Lung (tissue), 12 donors: ENCODE results near the gene DCDC2. TPM values are rescaled to one million over a fixed set of nuclear protein-coding genes. Genes with fewer than 3 reads are reported as not detected.
"Not testable (repeated sequence)": the region's sequence is repeated elsewhere in the genome, so short reads cannot be mapped to it uniquely, and the experiment has no call there.

Source experiments
- ATAC-seq: fragments of 200-7000 bp; cut with Tn5 transposase; one replicate; pipeline ENCODE4 v1.9.1; 2020; ENCODE audit warnings: moderate number of reproducible peaks; ENCODE audit not compliant: insufficient read depth, low FRiP score
- DNase-seq, 3 donors: peaks; one replicate each; pipeline ENCODE4 v3.0.0-alpha.2; 2013 to 2017
- H3K27ac ChIP-seq, 2 donors: one replicate each; pipeline ENCODE4 v1.5.1; 2013; ENCODE audit warnings: mild to moderate bottlenecking in 2 of 2, moderate library complexity in 2 of 2, control low read depth in 1 of 2, inconsistent platforms in 1 of 2, low read depth in 1 of 2, low read length in 1 of 2
- H3K27me3 ChIP-seq, 3 donors: one replicate each; pipeline ENCODE4 v1.5.1; 2013; ENCODE audit warnings: low read length in 2 of 3; ENCODE audit not compliant: control insufficient read depth in 3 of 3, insufficient read depth in 3 of 3
- H3K36me3 ChIP-seq, 4 donors: one replicate each; pipeline ENCODE4 v1.5.1; 2013; ENCODE audit warnings: low read length in 4 of 4, mild to moderate bottlenecking in 1 of 4, moderate library complexity in 1 of 4; ENCODE audit not compliant: control insufficient read depth in 4 of 4, insufficient read depth in 4 of 4
- H3K4me1 ChIP-seq, 5 donors: one replicate each; pipeline ENCODE4 v1.5.1; 2013; ENCODE audit warnings: low read length in 5 of 5, mild to moderate bottlenecking in 2 of 5, moderate library complexity in 1 of 5; ENCODE audit not compliant: control insufficient read depth in 5 of 5, insufficient read depth in 5 of 5
- H3K4me3 ChIP-seq: one replicate; pipeline ENCODE4 v1.5.1; 2013; ENCODE audit warnings: mild to moderate bottlenecking, control low read depth, moderate library complexity
- H3K9ac ChIP-seq, 2 donors: one replicate each; pipeline ENCODE4 v1.5.1; 2013; ENCODE audit warnings: low read length in 2 of 2, control low read depth in 1 of 2; ENCODE audit not compliant: insufficient read depth in 1 of 2
- H3K9me3 ChIP-seq, 4 donors: one replicate each; pipeline ENCODE4 v1.5.1; 2013; ENCODE audit warnings: low read length in 3 of 4, mild to moderate bottlenecking in 1 of 4, moderate library complexity in 1 of 4; ENCODE audit not compliant: control insufficient read depth in 4 of 4, insufficient read depth in 3 of 4
- CTCF ChIP-seq: IDR thresholded peaks from 2 replicates; pipeline ENCODE4 v1.5.1; 2012; ENCODE audit warnings: mild to moderate bottlenecking; ENCODE audit errors: control extremely low read depth, extremely low read depth
- WGBS, 2 donors: extraction: QIAGEN DNeasy Blood & Tissue Kit; methylation state at CpG; one replicate each; pipeline ENCODE4 v1.1.7; 2013; 5-methylcytosine and 5-hydroxymethylcytosine counted together
- polyA plus RNA-seq, 2 donors: library from polyadenylated mRNA; stranded (reverse); fragments of 200-250 nt; gene quantifications; one replicate each; pipeline ENCODE4 v1.2.1, GENCODE V29; 2013
- total RNA-seq, 2 donors: library from RNA; depleted of rRNA in 1 of 2; stranded (reverse); fragments of >200 nt in 1 of 2; gene quantifications; one replicate each; pipeline ENCODE4 v1.2.1, GENCODE V29; 2014 to 2021
- donor health status: control.
- donor health status: control.
- donor health status: Bipolar disorder and iron deficiency.
- donor health status: healthy.
- donor health status: DM: yes; HTN: yes; CAD: no.

DCDC2 gene
- total and polyA plus RNA-seq, 4 donors, result 2.3 to 14.2 (median 6.2) TPM

- TF ChIP-seq CTCF, result no peak
- WGBS, 2 donors, result 38 to 67% methylated on average over 6 of the region's 6 CpGs
- ATAC-seq, result no peak
- peak; percentile 45 to 57 (median 48) for DNase-seq
- no peaks in the 10 kb centered on the region for H3K4me1 ChIP-seq
- no peak overlapping the region for H3K4me3 ChIP-seq
- H3K9me3 ChIP-seq, result no peaks in the 10 kb centered on the region
- H3K36me3 ChIP-seq, result no peaks in the 10 kb centered on the region
- no peaks in the 10 kb centered on the region for H3K27me3 ChIP-seq
- H3K27ac ChIP-seq, result no peak overlapping the region
- H3K9ac ChIP-seq, result no peak overlapping the region
Measured at GRCh38 chr6:24313251-24314141, 44.4 kb downstream of the DCDC2 start.

- not testable (repeated sequence) for H3K9me3 ChIP-seq, H3K36me3 ChIP-seq, H3K27me3 ChIP-seq, H3K4me3 ChIP-seq, H3K9ac ChIP-seq, H3K27ac ChIP-seq, DNase-seq, H3K4me1 ChIP-seq, ATAC-seq
- 89 to 93% methylated on average over 4 of the region's 4 CpGs for WGBS, 2 donors
Measured at GRCh38 chr6:24311775-24312174, 46.1 kb downstream of the DCDC2 start.

- no peak overlapping the region for H3K9ac ChIP-seq
- no peaks in the 10 kb centered on the region for H3K36me3 ChIP-seq
- H3K9me3 ChIP-seq, result no peaks in the 10 kb centered on the region
- H3K4me1 ChIP-seq, result no peaks in the 10 kb centered on the region
- ATAC-seq (no peak), DNase-seq (no peak)
- 52 to 85% methylated on average over 1 of the region's 1 CpG for WGBS, 2 donors
- H3K27ac ChIP-seq, result no peak overlapping the region
- H3K27me3 ChIP-seq, result no peaks in the 10 kb centered on the region
- H3K4me3 ChIP-seq, result no peak overlapping the region
- TF ChIP-seq CTCF, result no peak
Measured at GRCh38 chr6:24307881-24308280, 50.0 kb downstream of the DCDC2 start.

- Histone ChIP-seq H3K27me3 (no peaks in the 10 kb centered on the region), H3K9ac (no peak overlapping the region), H3K4me1 (peaks cover 0 to 2% (median 0%) of the 10 kb centered on the region in 5 donors), H3K9me3 (no peaks in the 10 kb centered on the region), H3K36me3 (no peaks in the 10 kb centered on the region), H3K4me3 (no peak overlapping the region), H3K27ac (no peak overlapping the region)
- no peak for ATAC-seq
- TF ChIP-seq CTCF, result no peak
- 64 to 69% methylated on average over 1 of the region's 1 CpG for WGBS, 2 donors
- no peak for DNase-seq
Measured at GRCh38 chr6:24306936-24307335, 50.9 kb downstream of the DCDC2 start.
